Measurements from ENCODE around the gene BCKDHB.
"Not testable (repeated sequence)": the region's sequence is repeated elsewhere in the genome, so short reads cannot be mapped to it uniquely, and the experiment has no call there.

The BCKDHB gene

GRCh38 chr6:80106418-80107235, at the start of gene BCKDHB:
Gene BCKDHB (plus strand): TSS chr6:80106671. CDS start chr6:80106694, 23 bp downstream.
- peaks cover 0 to 17% of the 10 kb centered on the region in 2 donors for H3K4me1 ChIP-seq (ENCODE audit: control insufficient read depth in 1 of 2, insufficient read depth in 2 of 2, low read length in 2 of 2)
- H3K27ac ChIP-seq (ENCODE audit: low read length): peak within 1 kb of the TSS; percentile 64
- H3K36me3 ChIP-seq (ENCODE audit: control insufficient read depth in 1 of 2, insufficient read depth in 2 of 2, low read length in 2 of 2): no peaks in the 10 kb centered on the region
- no peaks in the 10 kb centered on the region for H3K27me3 ChIP-seq (ENCODE audit: low read depth, low read length)
- no peaks in the 10 kb centered on the region for H3K9me3 ChIP-seq (ENCODE audit: control insufficient read depth in 1 of 2, low read length in 2 of 2)
- peak within 1 kb of the TSS; percentile 74 to 93 for H3K4me3 ChIP-seq (ENCODE audit: low read depth in 1 of 2, low read length in 2 of 2)

- Histone ChIP-seq H3K36me3 (ENCODE audit: control insufficient read depth in 1 of 2, insufficient read depth in 2 of 2, low read length in 2 of 2) (no peaks in the 10 kb centered on the region), H3K27ac (ENCODE audit: low read length) (no peak overlapping the region), H3K4me1 (ENCODE audit: control insufficient read depth in 1 of 2, insufficient read depth in 2 of 2, low read length in 2 of 2) (no peaks in the 10 kb centered on the region), H3K27me3 (ENCODE audit: low read depth, low read length) (no peaks in the 10 kb centered on the region), H3K9me3 (ENCODE audit: control insufficient read depth in 1 of 2, low read length in 2 of 2) (no peaks in the 10 kb centered on the region), H3K4me3 (ENCODE audit: low read depth in 1 of 2, low read length in 2 of 2) (no peak overlapping the region)
These were observed 45.7 kb upstream of the BCKDHB start for GRCh38 chr6:80060774-80061173.

- H3K27ac ChIP-seq (ENCODE audit: low read length); H3K36me3 ChIP-seq (ENCODE audit: control insufficient read depth in 1 of 2, insufficient read depth in 2 of 2, low read length in 2 of 2); H3K9me3 ChIP-seq (ENCODE audit: control insufficient read depth in 1 of 2, low read length in 2 of 2); H3K4me3 ChIP-seq (ENCODE audit: low read depth in 1 of 2, low read length in 2 of 2); H3K27me3 ChIP-seq (ENCODE audit: low read depth, low read length); H3K4me1 ChIP-seq (ENCODE audit: control insufficient read depth in 1 of 2, insufficient read depth in 2 of 2, low read length in 2 of 2): not testable (repeated sequence)
These were observed 38.3 kb upstream of the BCKDHB start for GRCh38 chr6:80068146-80068545.

- H3K4me1 ChIP-seq (ENCODE audit: control insufficient read depth in 1 of 2, insufficient read depth in 2 of 2, low read length in 2 of 2); H3K27me3 ChIP-seq (ENCODE audit: low read depth, low read length); H3K36me3 ChIP-seq (ENCODE audit: control insufficient read depth in 1 of 2, insufficient read depth in 2 of 2, low read length in 2 of 2); H3K9me3 ChIP-seq (ENCODE audit: control insufficient read depth in 1 of 2, low read length in 2 of 2); H3K4me3 ChIP-seq (ENCODE audit: low read depth in 1 of 2, low read length in 2 of 2); H3K27ac ChIP-seq (ENCODE audit: low read length): not testable (repeated sequence)
These were observed 36.0 kb upstream of the BCKDHB start for GRCh38 chr6:80070431-80070830.

- Histone ChIP-seq H3K9me3 (ENCODE audit: control insufficient read depth in 1 of 2, low read length in 2 of 2) (no peaks in the 10 kb centered on the region), H3K4me3 (ENCODE audit: low read depth in 1 of 2, low read length in 2 of 2) (no peak overlapping the region), H3K27me3 (ENCODE audit: low read depth, low read length) (no peaks in the 10 kb centered on the region), H3K4me1 (ENCODE audit: control insufficient read depth in 1 of 2, insufficient read depth in 2 of 2, low read length in 2 of 2) (no peaks in the 10 kb centered on the region), H3K27ac (ENCODE audit: low read length) (no peak overlapping the region), H3K36me3 (ENCODE audit: control insufficient read depth in 1 of 2, insufficient read depth in 2 of 2, low read length in 2 of 2) (no peaks in the 10 kb centered on the region)
These were observed 29.4 kb upstream of the BCKDHB start for GRCh38 chr6:80077067-80077466.

GRCh38 chr6:80088637-80089036, 17.8 kb upstream of the BCKDHB start:
- no peaks in the 10 kb centered on the region for H3K9me3 ChIP-seq (ENCODE audit: control insufficient read depth in 1 of 2, low read length in 2 of 2)
- no peaks in the 10 kb centered on the region for H3K27me3 ChIP-seq (ENCODE audit: low read depth, low read length)
- H3K36me3 ChIP-seq (ENCODE audit: control insufficient read depth in 1 of 2, insufficient read depth in 2 of 2, low read length in 2 of 2): no peaks in the 10 kb centered on the region
- no peaks in the 10 kb centered on the region for H3K4me1 ChIP-seq (ENCODE audit: control insufficient read depth in 1 of 2, insufficient read depth in 2 of 2, low read length in 2 of 2)
- H3K27ac ChIP-seq (ENCODE audit: low read length): no peak overlapping the region
- no peak overlapping the region for H3K4me3 ChIP-seq (ENCODE audit: low read depth in 1 of 2, low read length in 2 of 2)

- Histone ChIP-seq H3K9me3 (ENCODE audit: control insufficient read depth in 1 of 2, low read length in 2 of 2) (no peaks in the 10 kb centered on the region), H3K4me1 (ENCODE audit: control insufficient read depth in 1 of 2, insufficient read depth in 2 of 2, low read length in 2 of 2) (no peaks in the 10 kb centered on the region), H3K4me3 (ENCODE audit: low read depth in 1 of 2, low read length in 2 of 2) (no peak overlapping the region), H3K27me3 (ENCODE audit: low read depth, low read length) (no peaks in the 10 kb centered on the region), H3K27ac (ENCODE audit: low read length) (no peak overlapping the region), H3K36me3 (ENCODE audit: control insufficient read depth in 1 of 2, insufficient read depth in 2 of 2, low read length in 2 of 2) (no peaks in the 10 kb centered on the region)
These were observed 15.0 kb upstream of the BCKDHB start for GRCh38 chr6:80091506-80091905.

- no peaks in the 10 kb centered on the region for H3K4me1 ChIP-seq (ENCODE audit: control insufficient read depth in 1 of 2, insufficient read depth in 2 of 2, low read length in 2 of 2)
These were observed 12.5 kb upstream of the BCKDHB start for GRCh38 chr6:80094017-80094416.

GRCh38 chr6:80095600-80095999, 10.9 kb upstream of the BCKDHB start:
- Histone ChIP-seq H3K4me3 (ENCODE audit: low read depth in 1 of 2, low read length in 2 of 2) (no peak overlapping the region), H3K9me3 (ENCODE audit: control insufficient read depth in 1 of 2, low read length in 2 of 2) (no peaks in the 10 kb centered on the region), H3K4me1 (ENCODE audit: control insufficient read depth in 1 of 2, insufficient read depth in 2 of 2, low read length in 2 of 2) (no peaks in the 10 kb centered on the region), H3K27ac (ENCODE audit: low read length) (no peak overlapping the region), H3K27me3 (ENCODE audit: low read depth, low read length) (no peaks in the 10 kb centered on the region), H3K36me3 (ENCODE audit: control insufficient read depth in 1 of 2, insufficient read depth in 2 of 2, low read length in 2 of 2) (no peaks in the 10 kb centered on the region)

More at GRCh38 chr6:80094017-80094416, 12.5 kb upstream of the BCKDHB start:
- H3K27ac ChIP-seq (ENCODE audit: low read length): no peak overlapping the region
- H3K4me3 ChIP-seq (ENCODE audit: low read depth in 1 of 2, low read length in 2 of 2): no peak overlapping the region
- no peaks in the 10 kb centered on the region for H3K36me3 ChIP-seq (ENCODE audit: control insufficient read depth in 1 of 2, insufficient read depth in 2 of 2, low read length in 2 of 2)
- H3K9me3 ChIP-seq (ENCODE audit: control insufficient read depth in 1 of 2, low read length in 2 of 2): no peaks in the 10 kb centered on the region
- no peaks in the 10 kb centered on the region for H3K27me3 ChIP-seq (ENCODE audit: low read depth, low read length)

- H3K27ac ChIP-seq (ENCODE audit: low read length): no peak overlapping the region
These were observed 8.1 kb upstream of the BCKDHB start for GRCh38 chr6:80098392-80098791.

GRCh38 chr6:80104520-80104919, 2.0 kb upstream of the BCKDHB start:
- H3K27me3 ChIP-seq (ENCODE audit: low read depth, low read length): no peaks in the 10 kb centered on the region
- no peak overlapping the region for H3K4me3 ChIP-seq (ENCODE audit: low read depth in 1 of 2, low read length in 2 of 2)
- H3K9me3 ChIP-seq (ENCODE audit: control insufficient read depth in 1 of 2, low read length in 2 of 2): no peaks in the 10 kb centered on the region
- H3K27ac ChIP-seq (ENCODE audit: low read length): no peak overlapping the region
- peaks cover 0 to 17% of the 10 kb centered on the region in 2 donors for H3K4me1 ChIP-seq (ENCODE audit: control insufficient read depth in 1 of 2, insufficient read depth in 2 of 2, low read length in 2 of 2)
- H3K36me3 ChIP-seq (ENCODE audit: control insufficient read depth in 1 of 2, insufficient read depth in 2 of 2, low read length in 2 of 2): no peaks in the 10 kb centered on the region

More at GRCh38 chr6:80098392-80098791, 8.1 kb upstream of the BCKDHB start:
- no peaks in the 10 kb centered on the region for H3K36me3 ChIP-seq (ENCODE audit: control insufficient read depth in 1 of 2, insufficient read depth in 2 of 2, low read length in 2 of 2)
- no peaks in the 10 kb centered on the region for H3K27me3 ChIP-seq (ENCODE audit: low read depth, low read length)
- no peaks in the 10 kb centered on the region for H3K4me1 ChIP-seq (ENCODE audit: control insufficient read depth in 1 of 2, insufficient read depth in 2 of 2, low read length in 2 of 2)
- no peaks in the 10 kb centered on the region for H3K9me3 ChIP-seq (ENCODE audit: control insufficient read depth in 1 of 2, low read length in 2 of 2)
- no peak overlapping the region for H3K4me3 ChIP-seq (ENCODE audit: low read depth in 1 of 2, low read length in 2 of 2)

GRCh38 chr6:80105972-80106417, 476 bp upstream of the BCKDHB start:
- H3K36me3 ChIP-seq (ENCODE audit: control insufficient read depth in 1 of 2, insufficient read depth in 2 of 2, low read length in 2 of 2): no peaks in the 10 kb centered on the region
- no peaks in the 10 kb centered on the region for H3K9me3 ChIP-seq (ENCODE audit: control insufficient read depth in 1 of 2, low read length in 2 of 2)
- H3K27me3 ChIP-seq (ENCODE audit: low read depth, low read length): no peaks in the 10 kb centered on the region
- peaks cover 0 to 17% of the 10 kb centered on the region in 2 donors for H3K4me1 ChIP-seq (ENCODE audit: control insufficient read depth in 1 of 2, insufficient read depth in 2 of 2, low read length in 2 of 2)
- H3K27ac ChIP-seq (ENCODE audit: low read length): peak overlapping the region; percentile 64
- peak overlapping the region; percentile 74 to 93 for H3K4me3 ChIP-seq (ENCODE audit: low read depth in 1 of 2, low read length in 2 of 2)

Data from muscle layer of duodenum (tissue), 2 donors.